Endometrial microvascular endothelial cells (primary cell): ENCODE data around the gene TSR3. TPM values are rescaled to one million over a fixed set of nuclear protein-coding genes. Genes with fewer than 3 reads are reported as not detected.

ENCODE experiments used
- in situ Hi-C: cut with HindIII; loops from 2 replicates; pipeline ENCODE4 v1.10.0; 2017; ENCODE audit warnings: low sequenced_read_pairs, low pct_unique_long_range_greater_than_20kb; ENCODE audit errors: inconsistent ontology term
- total RNA-seq: library from RNA; depleted of rRNA; stranded (reverse); fragments of >200 nt; gene quantifications from one replicate; pipeline ENCODE4 v1.2.3, GENCODE V29; 2015; ENCODE audit errors: inconsistent ontology term

Gene TSR3
- total RNA-seq, 1 donor from 2014 or later, result 91.1 TPM

- in situ Hi-C loops, result no loop called here
These were observed 10.1 kb upstream of the TSR3 start for GRCh38 chr16:1361685-1362360.

- in situ Hi-C loops, result no loop called here
These were observed 6.4 kb upstream of the TSR3 start for GRCh38 chr16:1357906-1358566.

- in situ Hi-C loops, result no loop called here
These were observed 4.6 kb upstream of the TSR3 start for GRCh38 chr16:1356061-1356900.

- in situ Hi-C loops, result no loop called here
These were observed 3.9 kb upstream of the TSR3 start for GRCh38 chr16:1355591-1355990.

- in situ Hi-C loops, result no loop called here
These were observed 3.3 kb upstream of the TSR3 start for GRCh38 chr16:1354815-1355540.

- in situ Hi-C loops, result no loop called here
These were observed 480 bp downstream of the TSR3 start for GRCh38 chr16:1351215-1351581.

- in situ Hi-C loops, result no loop called here
These were observed 987 bp downstream of the TSR3 start for GRCh38 chr16:1350691-1351090.

- in situ Hi-C loops, result no loop called here
These were observed 1.7 kb downstream of the TSR3 start for GRCh38 chr16:1349951-1350350.

- in situ Hi-C loops, result no loop called here
These were observed 2.3 kb downstream of the TSR3 start for GRCh38 chr16:1349351-1349750.

- in situ Hi-C loops, result no loop called here
These were observed 2.8 kb downstream of the TSR3 start for GRCh38 chr16:1348926-1349325.

GRCh38 chr16:1348441-1348840 lies 3.2 kb downstream of the TSR3 start:
- in situ Hi-C loops, result no loop called here

- in situ Hi-C loops, result no loop called here
These were observed 3.7 kb downstream of the TSR3 start for GRCh38 chr16:1347962-1348361.

GRCh38 chr16:1347286-1347855 lies 4.3 kb downstream of the TSR3 start:
- in situ Hi-C loops, result no loop called here

- in situ Hi-C loops, result no loop called here
These were observed 5.0 kb downstream of the TSR3 start for GRCh38 chr16:1346422-1347285.

- in situ Hi-C loops, result no loop called here
These were observed 5.8 kb downstream of the TSR3 start for GRCh38 chr16:1345651-1346421.

GRCh38 chr16:1345087-1345486 lies 6.6 kb downstream of the TSR3 start:
- in situ Hi-C loops, result no loop called here

GRCh38 chr16:1344499-1344898 lies 7.2 kb downstream of the TSR3 start:
- in situ Hi-C loops, result no loop called here
